Measurements from ENCODE around the gene ZNF783. TPM values are rescaled to one million over a fixed set of nuclear protein-coding genes. Genes with fewer than 3 reads are reported as not detected.
"Not testable (repeated sequence)": the region's sequence is repeated elsewhere in the genome, so short reads cannot be mapped to it uniquely, and the experiment has no call there.

The ZNF783 gene
- total RNA-seq, 1 donor from 2014 or later = 8.5 TPM

DNA sequence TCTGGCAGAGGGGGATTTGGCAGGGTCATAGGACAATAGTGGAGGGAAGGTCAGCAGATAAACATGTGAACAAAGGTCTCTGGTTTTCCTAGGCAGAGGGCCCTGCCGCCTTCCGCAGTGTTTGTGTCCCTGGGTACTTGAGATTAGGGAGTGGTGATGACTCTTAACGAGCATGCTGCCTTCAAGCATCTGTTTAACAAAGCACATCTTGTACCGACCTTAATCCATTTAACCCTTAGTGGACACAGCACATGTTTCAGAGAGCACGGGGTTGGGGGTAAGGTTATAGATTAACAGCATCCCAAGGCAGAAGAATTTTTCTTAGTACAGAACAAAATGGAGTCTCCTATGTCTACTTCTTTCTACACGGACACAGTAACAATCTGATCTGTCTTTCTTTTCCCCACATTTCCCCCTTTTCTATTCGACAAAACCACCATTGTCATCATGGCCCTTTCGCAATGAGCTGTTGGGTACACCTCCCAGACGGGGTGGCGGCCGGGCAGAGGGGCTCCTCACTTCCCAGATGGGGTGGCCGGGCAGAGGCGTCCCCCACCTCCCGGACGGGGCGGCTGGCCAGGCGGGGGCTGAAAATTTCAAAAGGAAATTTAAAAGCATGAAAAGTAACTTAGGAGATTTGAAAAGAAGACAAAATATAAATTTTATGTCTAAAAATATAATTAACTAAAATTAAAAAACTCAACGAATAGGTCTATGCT is 70.8 kb downstream of the ZNF783 start:
- DNase-seq = not testable (repeated sequence)

DNA sequence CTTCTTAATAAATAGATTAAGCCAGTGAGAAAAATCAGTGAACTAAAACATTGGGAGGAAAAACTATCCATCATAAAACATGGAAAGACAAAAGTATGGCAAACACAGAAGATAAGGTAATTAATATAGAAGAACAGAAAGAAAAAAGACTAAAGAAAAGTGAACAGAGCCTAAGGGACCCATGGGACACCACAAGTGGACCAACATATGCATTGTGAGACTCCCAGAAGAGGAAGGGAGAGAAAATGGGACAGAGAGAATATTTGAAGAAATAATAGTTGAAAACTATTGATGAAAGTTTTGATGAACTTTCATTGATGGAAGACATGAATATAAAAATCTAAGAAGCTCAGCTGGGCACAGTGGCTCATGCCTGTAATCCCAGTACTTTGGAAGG is 71.3 kb downstream of the ZNF783 start:
- no peak for DNase-seq

DNA sequence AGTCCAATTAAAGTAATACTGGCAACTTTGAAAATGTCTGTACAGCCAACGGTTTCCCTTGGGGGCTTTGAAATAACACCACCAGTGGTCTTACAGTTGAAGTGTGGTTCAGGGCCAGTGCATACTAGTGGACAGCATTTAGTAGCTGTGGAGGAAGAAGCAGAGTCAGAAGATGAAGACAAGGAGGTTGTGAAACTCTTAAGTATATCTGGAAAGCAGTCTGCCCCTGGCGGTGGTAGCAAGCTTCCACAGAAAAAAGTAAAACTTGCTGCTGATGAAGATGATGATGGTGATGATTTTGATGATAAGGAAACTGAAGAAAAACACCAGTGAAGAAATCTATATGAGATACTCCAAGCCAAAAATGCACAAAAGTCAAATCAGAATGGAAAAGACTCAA is 72.2 kb downstream of the ZNF783 start:
- no peak for DNase-seq

Small RNA genes lying within 50 kb of the gene (small RNA-seq; reads per million reads assigned to genes)
- gene AC004941.2 (ENCODE audit: low replicate concordance) = not detected

Other genes with a start within 250 kb of the ZNF783 start
- gene PDIA4, start 233.7 kb upstream of the ZNF783 start, total RNA-seq = 94.8 TPM
- gene ZNF786, start 171.5 kb upstream of the ZNF783 start, total RNA-seq = 8.0 TPM
- 4.7 TPM for gene ZNF425, start 135.9 kb upstream of the ZNF783 start, total RNA-seq
- gene ZNF398, start 114.7 kb upstream of the ZNF783 start, total RNA-seq = 17.5 TPM
- gene ZNF282, start 66.7 kb upstream of the ZNF783 start, total RNA-seq = 26.2 TPM
- 10.3 TPM for gene ZNF212, start 22.5 kb upstream of the ZNF783 start, total RNA-seq
- gene ZNF777, start 198.9 kb downstream of the ZNF783 start, total RNA-seq = 5.3 TPM
- 13.3 TPM for gene ZNF746, start 235.6 kb downstream of the ZNF783 start, total RNA-seq